Measurements from ENCODE around the gene MED14.

Gene MED14

GRCh38 chrX:40729598-40730584 is 5.5 kb downstream of the MED14 start:
- DNase-seq: no peak

GRCh38 chrX:40727581-40728252 is 7.6 kb downstream of the MED14 start:
- no peak for DNase-seq

GRCh38 chrX:40727093-40727492 is 8.2 kb downstream of the MED14 start:
- no peak for DNase-seq

- DNase-seq: no peak
Observed at GRCh38 chrX:40722930-40723329, 12.4 kb downstream of the MED14 start.

DNA sequence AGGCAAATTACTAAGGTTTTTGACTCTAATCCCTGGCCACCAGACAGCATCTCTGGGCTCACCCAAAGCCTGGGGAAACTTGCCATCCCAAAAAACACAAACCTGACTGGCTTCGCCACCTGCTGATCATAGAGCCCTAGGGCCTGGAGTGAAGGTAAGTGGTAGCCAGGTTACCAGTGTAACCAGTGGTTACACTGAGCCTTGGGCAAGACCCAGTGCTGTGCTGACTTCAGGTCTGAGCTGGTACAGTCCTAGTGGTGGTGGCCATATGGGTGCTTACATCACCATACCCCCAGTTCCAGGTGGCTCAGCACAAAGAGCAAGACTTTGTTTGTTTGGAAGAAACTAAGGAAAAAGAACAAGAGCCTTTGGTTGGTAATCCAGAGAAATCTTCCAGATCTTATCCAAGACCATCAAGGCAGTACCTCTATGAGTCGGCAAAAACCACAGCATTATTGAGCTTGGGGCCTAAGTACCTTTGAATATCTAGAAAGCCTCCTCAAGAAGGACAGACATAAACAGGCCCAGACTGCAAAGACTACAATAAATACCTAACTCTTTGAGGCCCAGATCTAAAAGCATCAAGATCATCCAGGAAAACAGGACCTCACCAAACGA is 13.7 kb downstream of the MED14 start:
- DNase-seq: no peak

- DNase-seq: no peak
Observed at GRCh38 chrX:40720792-40721191, 14.6 kb downstream of the MED14 start.

DNA sequence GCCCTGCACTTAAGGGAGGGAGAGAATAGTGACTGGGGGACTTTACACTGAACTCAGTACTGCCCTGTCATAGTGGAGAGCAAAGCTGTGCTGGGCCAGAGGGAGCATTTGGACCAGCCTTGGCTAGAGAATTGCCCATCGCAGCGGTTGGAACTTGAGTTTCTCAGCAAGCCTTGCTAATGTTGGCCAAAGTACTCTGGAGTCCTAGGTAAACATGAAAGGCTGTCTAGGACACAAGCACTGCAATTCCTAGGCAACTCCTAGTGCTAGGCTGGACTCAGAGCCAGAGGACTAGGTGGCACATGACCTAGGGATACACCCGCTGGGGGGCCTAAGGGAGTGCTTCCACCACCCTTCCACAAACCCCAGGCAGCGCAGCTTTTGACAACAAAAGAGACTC is 15.0 kb downstream of the MED14 start:
- DNase-seq: no peak

DNA sequence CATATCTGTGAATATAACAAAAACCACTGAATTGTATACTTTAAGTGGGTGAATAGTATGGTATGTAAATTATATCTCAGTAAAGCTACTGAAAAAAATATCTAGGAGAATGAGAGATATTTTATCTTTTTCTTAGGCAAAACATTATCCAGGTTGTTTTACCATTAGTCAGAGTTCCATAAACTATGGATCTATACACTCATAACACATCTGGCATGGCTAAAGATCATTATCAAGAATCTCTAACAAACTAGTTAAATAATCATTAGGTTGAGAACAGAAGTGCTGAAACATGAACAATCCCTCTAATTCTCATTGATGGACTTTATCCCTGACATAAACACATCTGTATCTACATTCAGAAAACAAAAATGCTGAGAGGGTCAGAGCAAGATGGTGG is 15.6 kb downstream of the MED14 start:
- no peak for DNase-seq

DNA sequence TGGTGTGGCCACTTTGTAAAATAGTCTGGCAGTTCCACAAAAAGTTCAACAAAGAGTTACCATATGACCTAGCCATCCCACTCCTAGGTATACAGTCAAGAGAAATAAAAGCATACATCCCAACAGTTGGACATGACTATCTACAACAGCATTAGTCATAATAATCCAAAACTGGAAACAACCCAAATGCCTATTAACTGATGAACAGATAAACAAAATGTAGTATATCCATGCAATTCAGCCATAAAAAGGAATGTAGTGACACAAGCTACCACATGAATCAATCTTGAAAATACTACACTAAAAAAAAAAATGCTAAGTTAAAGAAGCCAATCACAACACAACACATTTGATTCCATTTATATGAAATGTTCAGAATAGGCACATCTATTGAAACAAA is 16.1 kb downstream of the MED14 start:
- no peak for DNase-seq

GRCh38 chrX:40709395-40709794 is 25.9 kb downstream of the MED14 start:
- DNase-seq: no peak

- no peak for DNase-seq
Observed at GRCh38 chrX:40705658-40706312, 29.6 kb downstream of the MED14 start.

DNA sequence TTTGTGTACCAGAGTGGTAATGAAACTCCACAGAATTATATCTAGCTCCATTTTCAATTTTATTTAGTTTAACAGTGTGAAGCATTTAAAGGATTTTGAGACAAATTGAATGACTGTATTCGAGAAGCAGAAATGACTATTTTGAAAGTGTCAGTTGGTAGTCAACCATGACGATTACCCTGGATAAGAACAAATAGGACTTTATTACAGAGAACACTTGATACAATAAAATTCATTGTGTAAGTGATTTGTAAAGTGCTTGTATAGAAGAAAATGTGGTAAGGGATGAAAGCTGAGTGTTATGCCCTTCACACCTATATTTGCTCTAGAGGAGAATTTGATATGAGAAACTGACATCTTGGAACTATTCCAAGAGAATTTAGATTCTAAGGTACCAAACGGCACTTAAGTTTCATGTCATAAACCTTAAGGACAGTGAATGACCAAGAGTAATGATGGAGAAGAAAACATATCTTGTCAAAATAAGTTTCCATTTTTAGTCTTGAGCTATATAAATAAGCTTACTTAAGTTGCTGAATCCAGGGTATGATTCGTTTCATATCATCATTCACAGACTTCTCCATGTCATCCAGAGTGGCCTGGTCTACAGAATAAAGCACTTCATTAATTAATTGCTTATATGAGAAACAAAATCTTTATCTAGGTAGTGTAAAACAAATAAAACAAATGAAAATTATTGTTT is 34.6 kb downstream of the MED14 start:
- DNase-seq: no peak

GRCh38 chrX:40698851-40699250 is 36.5 kb downstream of the MED14 start:
- DNase-seq: no peak

GRCh38 chrX:40694802-40695201 is 40.5 kb downstream of the MED14 start:
- DNase-seq: no peak

GRCh38 chrX:40688929-40689328 is 46.4 kb downstream of the MED14 start:
- no peak for DNase-seq

DNA sequence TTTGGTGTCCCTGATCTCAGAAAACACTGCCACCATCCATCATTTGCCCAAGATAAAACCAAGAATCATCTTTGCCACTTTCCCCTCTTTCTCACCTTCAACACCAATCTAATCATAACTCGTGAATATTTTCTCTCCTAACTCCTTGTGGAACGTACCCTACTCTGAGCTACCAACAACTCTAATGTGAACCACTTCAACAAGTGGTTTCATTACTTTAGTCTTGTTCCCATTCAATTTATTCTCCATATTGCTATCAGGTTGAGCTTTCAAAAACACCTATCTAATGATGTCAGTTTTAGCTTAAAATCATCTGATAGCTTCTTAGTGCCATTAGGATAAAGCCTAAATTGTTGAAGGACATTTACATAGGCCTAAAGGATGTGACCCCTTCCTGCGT is 48.2 kb downstream of the MED14 start:
- DNase-seq: no peak

DNA sequence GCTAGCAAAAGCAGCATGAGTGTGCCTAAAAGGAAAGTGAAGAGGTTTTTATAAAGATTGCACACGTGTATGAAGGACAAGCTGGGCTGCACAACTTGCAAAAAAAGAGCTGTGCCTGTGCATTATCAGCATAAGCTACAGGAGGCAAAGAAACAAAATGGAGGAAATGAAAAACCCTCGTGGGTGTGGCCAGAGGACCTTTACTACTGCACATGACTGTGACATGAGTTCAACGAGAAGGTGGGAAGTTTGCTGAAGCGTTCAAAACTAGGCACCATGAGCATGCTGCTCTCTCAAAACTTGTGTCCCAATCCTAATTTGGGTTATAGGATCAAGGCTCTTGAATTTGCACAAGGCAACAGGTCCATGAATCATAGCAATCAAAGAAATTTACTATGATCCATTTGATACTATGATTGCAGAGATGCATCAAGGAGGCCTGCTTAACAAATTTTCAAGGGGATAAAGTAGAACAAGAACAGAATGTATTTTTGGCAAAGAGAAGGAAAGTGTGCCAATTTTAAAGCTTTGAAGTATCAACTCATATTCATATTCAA is 49.9 kb downstream of the MED14 start:
- no peak for DNase-seq

DNA sequence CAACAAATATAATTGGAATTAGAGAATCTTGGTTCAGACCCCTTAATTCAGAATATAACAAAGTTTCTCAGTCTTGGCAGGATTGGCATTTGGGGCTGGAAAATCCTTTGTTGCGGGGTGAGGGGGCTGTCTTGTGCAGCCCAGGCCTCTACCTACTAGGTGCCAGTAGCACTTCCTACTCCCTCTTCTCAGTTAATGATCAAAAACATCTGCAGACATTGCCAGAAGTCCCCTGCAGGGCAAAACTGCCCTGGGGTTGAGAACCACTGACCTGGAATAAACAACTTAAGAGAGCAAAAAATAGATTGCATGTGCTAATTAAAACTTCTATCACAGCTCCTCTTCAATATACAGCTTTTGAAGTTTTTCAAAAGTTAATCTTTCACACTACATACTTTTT is 51.2 kb downstream of the MED14 start:
- no peak for DNase-seq

GRCh38 chrX:40683245-40683644 is 52.1 kb downstream of the MED14 start:
- DNase-seq: no peak

DNA sequence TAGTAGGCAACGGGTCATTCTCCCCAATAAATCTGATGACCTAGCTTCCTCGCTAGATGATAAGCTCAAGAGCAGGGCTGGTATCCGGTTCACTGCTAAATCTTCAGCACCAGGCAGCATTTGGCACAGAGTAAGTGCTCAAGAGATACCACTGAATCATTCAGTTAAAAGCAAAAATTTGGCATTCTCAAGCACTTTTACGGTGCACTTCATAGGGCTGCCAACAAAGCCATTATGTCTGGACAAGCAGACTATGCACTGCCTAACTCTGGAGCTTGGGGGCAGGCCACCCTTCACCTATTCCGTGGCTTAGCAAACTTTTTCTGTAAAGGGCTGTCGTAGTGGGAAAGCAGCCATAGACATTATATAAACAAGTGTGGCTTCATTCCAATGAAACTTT is 64.2 kb downstream of the MED14 start:
- no peak for DNase-seq

- DNase-seq: no peak
Observed at GRCh38 chrX:40663880-40664630, 71.3 kb downstream of the MED14 start.
